ENCODE measurements around the gene DUSP15. TPM values are rescaled to one million over a fixed set of nuclear protein-coding genes. Genes with fewer than 3 reads are reported as not detected.

Gene DUSP15
- total RNA-seq, 1 experiment from 2014 or later, result not detected

- no peak for DNase-seq (ENCODE audit: extremely low read depth, low read depth)
Observed at GRCh38 chr20:31896049-31896448, 25.7 kb upstream of the DUSP15 start.

GRCh38 chr20:31894980-31895675 is 24.8 kb upstream of the DUSP15 start:
- peak; percentile 32 for DNase-seq (ENCODE audit: extremely low read depth, low read depth)

GRCh38 chr20:31890646-31891045 is 20.3 kb upstream of the DUSP15 start:
- DNase-seq (ENCODE audit: extremely low read depth, low read depth), result no peak

- DNase-seq (ENCODE audit: extremely low read depth, low read depth), result no peak
Observed at GRCh38 chr20:31883829-31884228, 13.5 kb upstream of the DUSP15 start.

GRCh38 chr20:31881945-31882344 is 11.6 kb upstream of the DUSP15 start:
- DNase-seq (ENCODE audit: extremely low read depth, low read depth), result no peak

GRCh38 chr20:31879143-31879987 is 9.0 kb upstream of the DUSP15 start:
- peak; percentile 93 for DNase-seq (ENCODE audit: extremely low read depth, low read depth)

GRCh38 chr20:31877684-31878083 is 7.4 kb upstream of the DUSP15 start:
- no peak for DNase-seq (ENCODE audit: extremely low read depth, low read depth)

- no peak for DNase-seq (ENCODE audit: extremely low read depth, low read depth)
Observed at GRCh38 chr20:31875671-31876070, 5.3 kb upstream of the DUSP15 start.

GRCh38 chr20:31872406-31872805 is 2.1 kb upstream of the DUSP15 start:
- no peak for DNase-seq (ENCODE audit: extremely low read depth, low read depth)

- no peak for DNase-seq (ENCODE audit: extremely low read depth, low read depth)
Observed at GRCh38 chr20:31871618-31871954, 1.3 kb upstream of the DUSP15 start.

GRCh38 chr20:31870726-31871617 is 645 bp upstream of the DUSP15 start:
- no peak for DNase-seq (ENCODE audit: extremely low read depth, low read depth)

- no peak for DNase-seq (ENCODE audit: extremely low read depth, low read depth)
Observed at GRCh38 chr20:31869673-31869941, 720 bp downstream of the DUSP15 start.

GRCh38 chr20:31868853-31869672 is 1.3 kb downstream of the DUSP15 start:
- no peak for DNase-seq (ENCODE audit: extremely low read depth, low read depth)

- no peak for DNase-seq (ENCODE audit: extremely low read depth, low read depth)
Observed at GRCh38 chr20:31866221-31866620, 4.1 kb downstream of the DUSP15 start.

GRCh38 chr20:31864521-31865400 is 5.6 kb downstream of the DUSP15 start:
- DNase-seq (ENCODE audit: extremely low read depth, low read depth), result no peak

GRCh38 chr20:31863296-31864085 is 6.8 kb downstream of the DUSP15 start:
- no peak for DNase-seq (ENCODE audit: extremely low read depth, low read depth)

- DNase-seq (ENCODE audit: extremely low read depth, low read depth), result no peak
Observed at GRCh38 chr20:31862506-31862905, 7.8 kb downstream of the DUSP15 start.

GRCh38 chr20:31862157-31862470 is 8.2 kb downstream of the DUSP15 start:
- no peak for DNase-seq (ENCODE audit: extremely low read depth, low read depth)
